Measurements from ENCODE around the gene NAT9.

NAT9 gene

GRCh38 chr17:74779501-74779900 is 3.4 kb upstream of the NAT9 start:
- DNase-seq (ENCODE audit: low read depth) = no peak
- H3K4me3 ChIP-seq (ENCODE audit: low read length) = no peak overlapping the region
- no peak for TF ChIP-seq CTCF (conservative IDR thresholded peaks at IDR 0.05; ENCODE audit: low read depth, low read length)

- no peak for DNase-seq (ENCODE audit: low read depth)
- no peak overlapping the region for H3K4me3 ChIP-seq (ENCODE audit: low read length)
- no peak for TF ChIP-seq CTCF (conservative IDR thresholded peaks at IDR 0.05; ENCODE audit: low read depth, low read length)
These were observed 2.8 kb upstream of the NAT9 start for GRCh38 chr17:74778960-74779359.

GRCh38 chr17:74777901-74778515 is 1.9 kb upstream of the NAT9 start:
- DNase-seq (ENCODE audit: low read depth) = no peak
- no peak overlapping the region for H3K4me3 ChIP-seq (ENCODE audit: low read length)
- no peak for TF ChIP-seq CTCF (conservative IDR thresholded peaks at IDR 0.05; ENCODE audit: low read depth, low read length)

- no peak for TF ChIP-seq CTCF (conservative IDR thresholded peaks at IDR 0.05; ENCODE audit: low read depth, low read length)
- no peak for DNase-seq (ENCODE audit: low read depth)
- H3K4me3 ChIP-seq (ENCODE audit: low read length) = peak overlapping the region; percentile 80
These were observed 845 bp upstream of the NAT9 start for GRCh38 chr17:74776990-74777389.

GRCh38 chr17:74775409-74776043 is 619 bp downstream of the NAT9 start:
- DNase-seq (ENCODE audit: low read depth) = no peak

GRCh38 chr17:74773871-74774286 is 2.3 kb downstream of the NAT9 start:
- TF ChIP-seq CTCF (conservative IDR thresholded peaks at IDR 0.05; ENCODE audit: low read depth, low read length) = no peak
- DNase-seq (ENCODE audit: low read depth) = no peak
- no peak overlapping the region for H3K4me3 ChIP-seq (ENCODE audit: low read length)

More at GRCh38 chr17:74775409-74776043, 619 bp downstream of the NAT9 start:
- TF ChIP-seq CTCF (conservative IDR thresholded peaks at IDR 0.05; ENCODE audit: low read depth, low read length) = no peak
- peak overlapping the region; percentile 90 for H3K4me3 ChIP-seq (ENCODE audit: low read length)

- H3K4me3 ChIP-seq (ENCODE audit: low read length) = no peak overlapping the region
- no peak for DNase-seq (ENCODE audit: low read depth)
- TF ChIP-seq CTCF (conservative IDR thresholded peaks at IDR 0.05; ENCODE audit: low read depth, low read length) = no peak
These were observed 2.7 kb downstream of the NAT9 start for GRCh38 chr17:74773414-74773813.
